GM06990 (cell line): ENCODE data around the gene PRMT7.
"Not testable (repeated sequence)": the region's sequence is repeated elsewhere in the genome, so short reads cannot be mapped to it uniquely, and the experiment has no call there.

Experiments used
- DNase-seq: peaks from one replicate; pipeline ENCODE4 v3.0.0-alpha.2; 2011; ENCODE audit not compliant: insufficient read length; ENCODE audit errors: extremely low read depth
- H3K27me3 ChIP-seq: replicated peaks from 2 replicates; pipeline ENCODE4 v1.6.0; 2011; ENCODE audit warnings: low read length; ENCODE audit not compliant: control insufficient read depth, insufficient read depth
- H3K36me3 ChIP-seq: 2 replicates; pipeline ENCODE4 v1.5.1; 2011; ENCODE audit warnings: low read length; ENCODE audit not compliant: control insufficient read depth, insufficient read depth
- H3K4me3 ChIP-seq: replicated peaks from 2 replicates; pipeline ENCODE4 v1.5.1; 2011; ENCODE audit warnings: low read depth, mild to moderate bottlenecking, control low read depth, low read length
- CTCF ChIP-seq: IDR thresholded peaks from 2 replicates; pipeline ENCODE4 v1.5.1; 2011; ENCODE audit warnings: low read length, control low read depth, mild to moderate bottlenecking, inconsistent platforms; ENCODE audit not compliant: insufficient read depth, poor library complexity, severe bottlenecking

Gene PRMT7

DNA sequence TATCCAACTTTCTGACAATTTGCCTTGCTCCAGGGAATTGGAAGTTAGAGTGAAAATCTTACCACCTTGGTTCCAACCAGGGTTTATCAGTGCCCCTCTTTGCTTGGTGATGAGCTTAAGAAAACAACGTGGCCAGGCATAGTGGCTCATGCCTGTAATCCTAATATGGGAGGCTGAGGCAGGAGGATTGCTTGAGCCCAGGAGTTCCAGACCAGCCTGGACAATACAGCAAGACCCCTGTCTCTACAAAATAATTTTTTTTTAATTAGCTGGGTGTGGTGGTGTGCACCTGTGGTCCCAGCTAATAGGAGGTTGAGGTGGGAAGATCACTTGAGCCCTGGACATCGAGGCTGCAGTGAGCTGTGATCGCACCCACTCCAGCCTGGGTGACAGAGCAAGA is 25.1 kb upstream of the PRMT7 start:
- H3K36me3 ChIP-seq: peaks cover 23% of the 10 kb centered on the region
- H3K27me3 ChIP-seq: no peaks in the 10 kb centered on the region
- no peak for TF ChIP-seq CTCF
- no peak for DNase-seq
- no peak overlapping the region for H3K4me3 ChIP-seq

DNA sequence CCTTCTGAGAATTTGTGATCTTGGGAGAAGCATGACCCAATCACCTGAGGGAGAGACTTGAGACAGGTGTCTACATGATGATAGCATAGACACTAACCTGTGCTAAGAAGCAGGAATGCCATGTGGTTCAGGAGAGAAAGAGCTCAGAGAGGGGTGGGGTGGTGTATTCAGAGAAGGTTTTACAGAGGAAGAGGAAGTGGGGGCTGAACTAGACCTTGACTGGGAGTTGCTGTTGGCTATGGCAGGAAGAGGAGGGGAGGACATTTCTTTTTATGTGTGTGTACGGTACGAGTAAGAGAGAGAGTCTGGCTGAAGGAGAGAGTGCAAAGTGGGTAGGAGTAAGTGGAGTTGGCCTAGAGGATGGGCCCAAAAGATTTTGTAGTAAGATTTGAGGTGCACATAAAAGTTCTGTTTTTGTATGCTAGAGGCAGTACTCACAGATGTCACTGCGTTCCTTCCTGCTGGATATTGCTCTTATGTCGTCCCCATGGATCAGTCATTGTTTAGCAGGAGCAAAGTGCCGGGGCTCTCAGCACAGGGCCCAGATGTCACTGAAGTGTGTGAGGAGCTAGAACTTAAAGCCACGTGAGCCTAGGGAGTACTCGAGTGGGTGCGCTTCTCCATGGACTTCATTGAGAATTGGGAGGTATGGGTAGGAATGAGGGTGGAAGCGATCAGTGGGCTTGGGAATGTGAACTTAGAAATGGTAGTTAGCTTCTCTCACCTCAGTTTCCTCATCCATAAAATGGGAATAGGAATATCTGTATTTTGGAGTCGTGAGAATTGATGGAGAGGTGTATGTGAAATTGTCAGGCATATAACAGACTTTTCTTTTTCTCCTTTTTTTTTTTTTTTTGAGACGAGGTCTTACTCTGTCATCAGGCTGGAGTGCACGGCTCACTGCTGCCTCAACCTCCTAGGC is 24.4 kb upstream of the PRMT7 start:
- DNase-seq: no peak
- H3K4me3 ChIP-seq: no peak overlapping the region
- no peaks in the 10 kb centered on the region for H3K27me3 ChIP-seq
- H3K36me3 ChIP-seq: peaks cover 26% of the 10 kb centered on the region
- TF ChIP-seq CTCF: no peak

DNA sequence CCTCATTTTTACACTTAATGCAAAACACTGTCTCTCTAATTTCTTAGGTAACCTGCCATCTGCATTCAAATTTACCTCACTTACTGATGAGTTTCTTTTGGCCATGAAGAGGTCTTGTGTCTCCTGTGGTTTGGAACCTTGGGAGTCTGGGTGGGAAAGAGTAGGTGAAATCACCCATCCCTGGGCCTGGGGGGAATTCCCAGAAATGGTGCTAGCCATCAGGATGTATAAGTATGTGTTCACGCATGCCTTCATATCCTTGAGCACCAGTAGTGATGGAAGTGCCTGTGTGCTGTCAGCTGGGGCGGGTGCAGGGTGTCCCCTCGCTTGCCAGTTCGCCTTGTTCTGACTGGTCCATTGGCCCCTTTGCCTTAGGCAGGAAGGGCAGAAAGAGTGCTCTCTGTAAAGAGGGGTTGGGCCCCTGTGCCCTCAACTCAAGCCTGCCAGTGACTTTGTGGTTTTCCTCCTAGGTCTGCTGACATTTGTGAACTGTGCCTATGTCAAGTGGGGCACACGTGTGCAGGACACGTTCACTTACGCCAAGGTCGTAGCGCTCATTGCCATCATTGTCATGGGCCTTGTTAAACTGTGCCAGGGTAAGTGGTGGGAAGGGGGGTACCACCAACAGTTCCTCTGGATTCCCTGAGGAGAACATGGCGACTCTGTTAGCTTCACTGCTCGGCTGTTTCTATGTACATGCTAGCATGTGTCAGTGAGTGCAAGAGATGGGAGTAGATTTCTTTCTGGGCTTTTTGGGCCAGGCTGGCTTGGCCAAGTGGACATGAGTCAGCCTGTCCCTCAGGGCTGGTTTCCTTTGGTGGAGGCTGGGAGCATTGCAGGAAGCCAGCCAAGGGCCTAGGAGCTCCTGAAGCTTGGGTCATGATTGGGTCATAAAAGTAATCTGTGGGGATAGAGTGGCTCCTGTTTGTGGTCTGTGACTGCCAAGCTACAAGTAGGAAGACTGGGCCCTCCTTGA is 23.3 kb upstream of the PRMT7 start:
- Histone ChIP-seq H3K27me3 (no peaks in the 10 kb centered on the region), H3K36me3 (peaks cover 32% of the 10 kb centered on the region), H3K4me3 (no peak overlapping the region)
- DNase-seq: no peak
- TF ChIP-seq CTCF: no peak

GRCh38 chr16:68288252-68288650 is 22.6 kb upstream of the PRMT7 start:
- TF ChIP-seq CTCF: no peak
- no peak for DNase-seq
- Histone ChIP-seq H3K27me3 (no peaks in the 10 kb centered on the region), H3K4me3 (no peak overlapping the region), H3K36me3 (peaks cover 34% of the 10 kb centered on the region)

DNA sequence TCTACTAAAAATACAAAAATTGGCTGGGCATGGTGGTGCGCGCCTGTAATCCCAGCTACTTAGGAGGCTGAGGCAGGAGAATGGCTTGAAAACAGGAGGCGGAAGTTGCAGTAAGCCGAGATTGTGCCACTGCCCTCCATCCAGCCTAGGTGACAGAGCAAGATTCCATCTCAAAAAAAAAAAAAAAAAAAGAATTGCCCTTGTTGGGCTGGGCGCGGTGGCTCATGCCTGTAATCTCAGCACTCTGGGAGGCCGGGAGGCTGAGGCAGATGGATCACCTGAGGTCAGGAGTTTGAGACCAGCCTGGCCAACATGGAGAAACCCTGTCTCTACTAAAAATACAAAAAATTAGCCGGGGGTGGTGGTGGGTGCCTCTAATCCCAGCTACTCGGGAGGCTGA is 22.0 kb upstream of the PRMT7 start:
- H3K36me3 ChIP-seq: peaks cover 37% of the 10 kb centered on the region
- DNase-seq, H3K4me3 ChIP-seq, H3K27me3 ChIP-seq: not testable (repeated sequence)

DNA sequence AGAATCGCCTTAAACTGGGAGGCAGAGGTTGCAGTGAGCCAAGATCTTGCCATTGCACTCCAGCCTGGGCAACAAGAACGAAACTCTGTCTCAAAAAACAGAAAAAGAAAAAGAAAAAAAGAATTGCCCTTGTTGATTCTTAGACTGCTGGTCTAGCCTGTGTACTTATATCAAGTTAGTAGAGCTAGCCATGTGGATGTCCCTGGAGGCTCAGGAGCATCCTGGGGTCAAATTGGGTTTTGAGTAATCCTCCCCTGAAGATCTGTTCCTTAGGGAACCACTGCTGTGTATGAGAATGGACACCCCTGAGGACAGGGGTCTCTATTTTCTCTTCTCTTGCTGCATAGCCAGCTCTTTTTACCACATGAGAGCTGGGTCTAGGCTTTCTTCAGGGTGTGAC is 21.6 kb upstream of the PRMT7 start:
- Histone ChIP-seq H3K36me3 (peaks cover 40% of the 10 kb centered on the region), H3K4me3 (no peak overlapping the region), H3K27me3 (no peaks in the 10 kb centered on the region)
- DNase-seq: no peak
- no peak for TF ChIP-seq CTCF
